HCT116 (cell line): Measurements from ENCODE around the gene TIMM44.

Experiments used
- POLR2A ChIP-seq: IDR thresholded peaks from 2 replicates; pipeline ENCODE4 v1.7.0; 2011; ENCODE audit warnings: borderline replicate concordance; ENCODE audit not compliant: insufficient read depth, insufficient read length; ENCODE audit errors: extremely low read depth
- SIN3A ChIP-seq: IDR thresholded peaks from 2 replicates; pipeline ENCODE4 v1.6.1; 2012; ENCODE audit warnings: low read depth
- ZFX ChIP-seq: fragments of 450-650 bp; IDR thresholded peaks from 2 replicates; pipeline ENCODE4 v1.6.1; 2017
- TF ChIP-seq, protein P1 (sequence below): IDR thresholded peaks from 2 replicates; pipeline ENCODE4 v1.6.1; 2012
- TF ChIP-seq, protein P2 (sequence below), 3 experiments: fragments of 200-600 bp in 1 of 3; sonication (generic) in 1 of 3; IDR thresholded peaks in 2 of 3; conservative IDR thresholded peaks in 1 of 3; 2 replicates each; pipeline ENCODE4 v1.5.1; 2012 to 2017; ENCODE audit warnings: low read depth in 2 of 3, low read length in 2 of 3, antibody characterized with exemption in 1 of 3, borderline replicate concordance in 1 of 3, control low read depth in 1 of 3, mild to moderate bottlenecking in 1 of 3, mixed read lengths in 1 of 3, mixed run types in 1 of 3, moderate library complexity in 1 of 3; ENCODE audit not compliant: insufficient read depth in 1 of 3
- TF ChIP-seq, protein P3 (sequence below): IDR thresholded peaks from 2 replicates; pipeline ENCODE4 v1.6.1; 2012; ENCODE audit warnings: low read depth

DNA sequence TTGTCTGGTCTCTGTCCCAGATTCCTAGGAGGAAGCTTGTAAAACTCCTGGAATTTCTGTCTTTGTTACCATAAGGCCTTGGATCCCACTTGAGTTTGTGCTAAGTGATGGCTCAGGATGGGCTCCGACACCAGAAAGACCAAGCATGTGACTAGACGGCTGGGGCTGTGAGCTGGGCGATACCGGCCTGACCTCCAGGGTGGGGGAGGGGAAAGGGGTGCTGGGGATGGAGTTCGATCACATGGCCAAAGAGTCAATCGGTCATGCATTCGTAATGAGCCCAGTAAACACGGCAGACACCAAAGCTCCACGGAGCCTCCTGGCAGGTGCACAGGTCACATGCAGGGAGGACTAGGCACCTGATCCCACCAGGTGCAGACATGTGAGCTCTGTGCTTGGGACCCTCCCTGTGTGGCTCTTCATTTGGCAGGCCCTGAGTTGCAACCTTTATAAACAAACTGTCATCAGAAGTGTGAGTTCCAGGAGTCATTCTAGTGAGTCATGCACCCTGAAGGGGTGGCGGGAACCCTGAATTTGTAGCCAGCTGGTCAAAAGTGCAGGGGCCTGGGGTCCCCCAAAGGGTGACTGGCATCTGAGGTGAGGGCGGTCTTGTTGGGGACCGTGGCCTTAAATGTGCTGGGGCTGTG lies 34.8 kb upstream of the TIMM44 start:
- TF ChIP-seq, protein P1, sequence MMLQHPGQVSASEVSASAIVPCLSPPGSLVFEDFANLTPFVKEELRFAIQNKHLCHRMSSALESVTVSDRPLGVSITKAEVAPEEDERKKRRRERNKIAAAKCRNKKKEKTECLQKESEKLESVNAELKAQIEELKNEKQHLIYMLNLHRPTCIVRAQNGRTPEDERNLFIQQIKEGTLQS, result no peak
- TF ChIP-seq ZFX, result no peak
- TF ChIP-seq, protein P2, sequence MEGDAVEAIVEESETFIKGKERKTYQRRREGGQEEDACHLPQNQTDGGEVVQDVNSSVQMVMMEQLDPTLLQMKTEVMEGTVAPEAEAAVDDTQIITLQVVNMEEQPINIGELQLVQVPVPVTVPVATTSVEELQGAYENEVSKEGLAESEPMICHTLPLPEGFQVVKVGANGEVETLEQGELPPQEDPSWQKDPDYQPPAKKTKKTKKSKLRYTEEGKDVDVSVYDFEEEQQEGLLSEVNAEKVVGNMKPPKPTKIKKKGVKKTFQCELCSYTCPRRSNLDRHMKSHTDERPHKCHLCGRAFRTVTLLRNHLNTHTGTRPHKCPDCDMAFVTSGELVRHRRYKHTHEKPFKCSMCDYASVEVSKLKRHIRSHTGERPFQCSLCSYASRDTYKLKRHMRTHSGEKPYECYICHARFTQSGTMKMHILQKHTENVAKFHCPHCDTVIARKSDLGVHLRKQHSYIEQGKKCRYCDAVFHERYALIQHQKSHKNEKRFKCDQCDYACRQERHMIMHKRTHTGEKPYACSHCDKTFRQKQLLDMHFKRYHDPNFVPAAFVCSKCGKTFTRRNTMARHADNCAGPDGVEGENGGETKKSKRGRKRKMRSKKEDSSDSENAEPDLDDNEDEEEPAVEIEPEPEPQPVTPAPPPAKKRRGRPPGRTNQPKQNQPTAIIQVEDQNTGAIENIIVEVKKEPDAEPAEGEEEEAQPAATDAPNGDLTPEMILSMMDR (IDR thresholded peaks at IDR 0.05 in 2 of 3, conservative IDR thresholded peaks at IDR 0.05 in 1 of 3; ENCODE audit: borderline replicate concordance in 1 of 3, insufficient read depth in 1 of 3, low read depth in 2 of 3, low read length in 2 of 3), result no peak
- no peak for TF ChIP-seq SIN3A
- TF ChIP-seq, protein P3, sequence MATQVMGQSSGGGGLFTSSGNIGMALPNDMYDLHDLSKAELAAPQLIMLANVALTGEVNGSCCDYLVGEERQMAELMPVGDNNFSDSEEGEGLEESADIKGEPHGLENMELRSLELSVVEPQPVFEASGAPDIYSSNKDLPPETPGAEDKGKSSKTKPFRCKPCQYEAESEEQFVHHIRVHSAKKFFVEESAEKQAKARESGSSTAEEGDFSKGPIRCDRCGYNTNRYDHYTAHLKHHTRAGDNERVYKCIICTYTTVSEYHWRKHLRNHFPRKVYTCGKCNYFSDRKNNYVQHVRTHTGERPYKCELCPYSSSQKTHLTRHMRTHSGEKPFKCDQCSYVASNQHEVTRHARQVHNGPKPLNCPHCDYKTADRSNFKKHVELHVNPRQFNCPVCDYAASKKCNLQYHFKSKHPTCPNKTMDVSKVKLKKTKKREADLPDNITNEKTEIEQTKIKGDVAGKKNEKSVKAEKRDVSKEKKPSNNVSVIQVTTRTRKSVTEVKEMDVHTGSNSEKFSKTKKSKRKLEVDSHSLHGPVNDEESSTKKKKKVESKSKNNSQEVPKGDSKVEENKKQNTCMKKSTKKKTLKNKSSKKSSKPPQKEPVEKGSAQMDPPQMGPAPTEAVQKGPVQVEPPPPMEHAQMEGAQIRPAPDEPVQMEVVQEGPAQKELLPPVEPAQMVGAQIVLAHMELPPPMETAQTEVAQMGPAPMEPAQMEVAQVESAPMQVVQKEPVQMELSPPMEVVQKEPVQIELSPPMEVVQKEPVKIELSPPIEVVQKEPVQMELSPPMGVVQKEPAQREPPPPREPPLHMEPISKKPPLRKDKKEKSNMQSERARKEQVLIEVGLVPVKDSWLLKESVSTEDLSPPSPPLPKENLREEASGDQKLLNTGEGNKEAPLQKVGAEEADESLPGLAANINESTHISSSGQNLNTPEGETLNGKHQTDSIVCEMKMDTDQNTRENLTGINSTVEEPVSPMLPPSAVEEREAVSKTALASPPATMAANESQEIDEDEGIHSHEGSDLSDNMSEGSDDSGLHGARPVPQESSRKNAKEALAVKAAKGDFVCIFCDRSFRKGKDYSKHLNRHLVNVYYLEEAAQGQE, result no peak
- no peak for TF ChIP-seq POLR2A
